Measurements from ENCODE around the gene RHOBTB1. TPM values are rescaled to one million over a fixed set of nuclear protein-coding genes. Genes with fewer than 3 reads are reported as not detected.

Gene RHOBTB1
- total RNA-seq, 1 donor from 2014 or later: 14.4 TPM

DNA sequence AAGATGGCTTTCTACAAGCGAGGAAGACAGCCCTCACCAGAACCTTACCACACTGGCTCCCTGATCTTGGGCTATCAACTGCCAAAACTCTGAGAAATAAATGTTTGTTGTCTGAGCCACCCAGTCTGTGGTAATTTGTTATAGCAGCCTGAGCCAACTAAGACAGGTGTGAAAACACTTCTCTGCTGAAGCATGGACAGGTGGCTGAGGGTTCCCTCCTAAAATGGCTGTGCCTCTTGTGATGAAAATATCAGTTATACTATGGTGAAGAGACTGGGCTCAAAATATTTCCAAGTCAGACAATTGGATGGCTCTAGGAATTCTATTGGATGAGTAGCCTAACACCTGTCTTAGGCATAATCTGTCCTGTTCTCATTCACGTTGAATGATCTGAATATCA, 87.6 kb downstream of the RHOBTB1 start:
- H3K9me3 Mint-ChIP-seq (ENCODE audit: unreplicated experiment): no peaks in the 10 kb centered on the region
- no peak overlapping the region for H3K4me3 Mint-ChIP-seq (ENCODE audit: unreplicated experiment)
- H3K27me3 Mint-ChIP-seq (ENCODE audit: unreplicated experiment): peaks cover 4% of the 10 kb centered on the region
- TF ChIP-seq, protein P1, sequence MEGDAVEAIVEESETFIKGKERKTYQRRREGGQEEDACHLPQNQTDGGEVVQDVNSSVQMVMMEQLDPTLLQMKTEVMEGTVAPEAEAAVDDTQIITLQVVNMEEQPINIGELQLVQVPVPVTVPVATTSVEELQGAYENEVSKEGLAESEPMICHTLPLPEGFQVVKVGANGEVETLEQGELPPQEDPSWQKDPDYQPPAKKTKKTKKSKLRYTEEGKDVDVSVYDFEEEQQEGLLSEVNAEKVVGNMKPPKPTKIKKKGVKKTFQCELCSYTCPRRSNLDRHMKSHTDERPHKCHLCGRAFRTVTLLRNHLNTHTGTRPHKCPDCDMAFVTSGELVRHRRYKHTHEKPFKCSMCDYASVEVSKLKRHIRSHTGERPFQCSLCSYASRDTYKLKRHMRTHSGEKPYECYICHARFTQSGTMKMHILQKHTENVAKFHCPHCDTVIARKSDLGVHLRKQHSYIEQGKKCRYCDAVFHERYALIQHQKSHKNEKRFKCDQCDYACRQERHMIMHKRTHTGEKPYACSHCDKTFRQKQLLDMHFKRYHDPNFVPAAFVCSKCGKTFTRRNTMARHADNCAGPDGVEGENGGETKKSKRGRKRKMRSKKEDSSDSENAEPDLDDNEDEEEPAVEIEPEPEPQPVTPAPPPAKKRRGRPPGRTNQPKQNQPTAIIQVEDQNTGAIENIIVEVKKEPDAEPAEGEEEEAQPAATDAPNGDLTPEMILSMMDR (IDR thresholded peaks at IDR 0.05; ENCODE audit: partially characterized antibody, unreplicated experiment): no peak
- H3K27ac Mint-ChIP-seq (ENCODE audit: unreplicated experiment): no peak overlapping the region
- peaks cover 4% of the 10 kb centered on the region for H3K4me1 Mint-ChIP-seq (ENCODE audit: low read depth, unreplicated experiment)
- DNase-seq: no peak
- H3K36me3 Mint-ChIP-seq (ENCODE audit: unreplicated experiment): no peaks in the 10 kb centered on the region

DNA sequence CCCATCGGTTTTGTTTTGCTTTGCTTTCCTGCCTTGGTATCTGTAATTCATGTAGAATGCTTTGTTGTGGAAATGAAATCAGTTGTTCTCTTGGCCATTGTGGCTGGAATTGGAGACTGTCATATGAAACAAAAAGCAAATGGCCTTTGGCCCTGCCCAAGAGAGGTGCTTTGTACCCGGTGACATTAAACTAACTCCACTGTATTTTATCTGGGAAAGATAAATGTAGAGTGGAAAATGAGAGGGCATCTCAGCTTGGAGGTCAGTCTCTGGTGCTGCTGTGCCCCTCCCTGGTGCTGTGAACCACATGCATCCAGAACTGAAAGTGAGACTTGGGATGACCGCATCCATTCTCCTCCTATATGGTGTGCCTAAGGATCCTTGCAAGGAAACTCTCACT, 90.3 kb downstream of the RHOBTB1 start:
- Mint-ChIP-seq H3K4me1 (ENCODE audit: low read depth, unreplicated experiment) (peaks cover 4% of the 10 kb centered on the region), H3K27me3 (ENCODE audit: unreplicated experiment) (peaks cover 4% of the 10 kb centered on the region), H3K36me3 (ENCODE audit: unreplicated experiment) (no peaks in the 10 kb centered on the region), H3K4me3 (ENCODE audit: unreplicated experiment) (no peak overlapping the region), H3K9me3 (ENCODE audit: unreplicated experiment) (no peaks in the 10 kb centered on the region), H3K27ac (ENCODE audit: unreplicated experiment) (no peak overlapping the region)
- TF ChIP-seq, protein P1 (IDR thresholded peaks at IDR 0.05; ENCODE audit: partially characterized antibody, unreplicated experiment): no peak
- no peak for DNase-seq

DNA sequence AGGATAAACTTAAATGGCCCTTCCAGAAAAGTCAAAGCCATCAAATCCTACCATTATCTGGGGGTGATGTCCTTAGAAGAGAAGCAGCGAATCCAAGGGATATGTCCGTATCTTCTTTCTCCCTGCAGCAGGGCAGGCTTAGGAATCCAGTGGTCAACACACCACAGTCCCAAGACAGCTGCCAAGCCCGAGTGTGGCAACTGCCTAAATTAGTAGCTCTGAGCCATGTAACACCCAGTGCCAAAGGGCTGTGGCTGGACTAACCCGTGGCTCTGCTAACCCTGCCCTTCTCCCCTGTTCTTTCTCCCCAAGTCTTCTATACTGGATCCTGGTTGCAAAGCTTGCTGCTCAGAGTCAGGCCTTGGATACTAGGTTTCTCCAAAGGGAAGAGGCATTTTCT, 90.9 kb downstream of the RHOBTB1 start:
- no peaks in the 10 kb centered on the region for H3K9me3 Mint-ChIP-seq (ENCODE audit: unreplicated experiment)
- no peak overlapping the region for H3K27ac Mint-ChIP-seq (ENCODE audit: unreplicated experiment)
- H3K4me1 Mint-ChIP-seq (ENCODE audit: low read depth, unreplicated experiment): peaks cover 4% of the 10 kb centered on the region
- peaks cover 4% of the 10 kb centered on the region for H3K27me3 Mint-ChIP-seq (ENCODE audit: unreplicated experiment)
- H3K36me3 Mint-ChIP-seq (ENCODE audit: unreplicated experiment): no peaks in the 10 kb centered on the region
- H3K4me3 Mint-ChIP-seq (ENCODE audit: unreplicated experiment): no peak overlapping the region
- DNase-seq: no peak
- TF ChIP-seq, protein P1 (IDR thresholded peaks at IDR 0.05; ENCODE audit: partially characterized antibody, unreplicated experiment): no peak

DNA sequence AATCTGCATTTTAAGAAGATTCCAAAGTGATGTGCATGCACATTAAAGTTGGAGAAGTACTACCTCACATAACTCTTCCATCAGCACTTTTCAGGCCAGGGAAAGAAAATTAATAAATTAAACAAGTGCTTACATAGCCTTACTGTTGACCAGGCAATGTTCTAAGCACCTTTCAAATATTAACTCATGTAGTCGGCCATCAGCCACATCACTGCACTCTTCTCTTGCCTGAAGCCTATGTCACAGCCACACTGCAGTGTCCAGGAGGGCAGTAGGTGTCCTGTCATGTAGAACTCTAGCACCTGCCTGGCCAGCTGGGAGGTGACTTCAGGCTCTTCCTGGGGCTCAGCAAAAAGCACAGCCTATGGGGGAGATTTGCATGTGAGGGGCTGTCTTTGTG, 94.2 kb downstream of the RHOBTB1 start:
- no peaks in the 10 kb centered on the region for H3K36me3 Mint-ChIP-seq (ENCODE audit: unreplicated experiment)
- H3K4me3 Mint-ChIP-seq (ENCODE audit: unreplicated experiment): no peak overlapping the region
- DNase-seq: no peak
- TF ChIP-seq, protein P1 (IDR thresholded peaks at IDR 0.05; ENCODE audit: partially characterized antibody, unreplicated experiment): no peak
- no peaks in the 10 kb centered on the region for H3K9me3 Mint-ChIP-seq (ENCODE audit: unreplicated experiment)
- H3K27me3 Mint-ChIP-seq (ENCODE audit: unreplicated experiment): peaks cover 3% of the 10 kb centered on the region
- H3K27ac Mint-ChIP-seq (ENCODE audit: unreplicated experiment): no peak overlapping the region
- peaks cover 4% of the 10 kb centered on the region for H3K4me1 Mint-ChIP-seq (ENCODE audit: low read depth, unreplicated experiment)

DNA sequence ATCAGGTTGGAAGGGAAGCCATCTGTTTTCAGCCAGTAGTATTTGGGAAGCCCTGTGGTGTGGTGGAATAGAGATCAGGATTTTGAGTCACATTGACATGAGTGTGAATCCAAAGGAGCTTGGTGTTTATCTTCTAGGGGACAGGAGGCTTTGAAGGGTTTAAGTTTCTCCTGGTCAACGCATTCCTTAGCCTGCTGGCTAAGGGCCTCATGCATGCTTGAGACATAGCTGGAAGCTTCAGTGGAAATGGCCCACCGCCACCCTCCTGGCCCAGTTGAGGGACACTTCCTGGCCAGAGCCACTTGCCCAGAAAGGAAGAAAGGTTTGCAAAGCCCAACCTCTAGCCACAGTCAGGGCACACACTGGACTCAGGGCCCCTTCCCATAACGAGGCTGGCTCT, 94.8 kb downstream of the RHOBTB1 start:
- Mint-ChIP-seq H3K4me1 (ENCODE audit: low read depth, unreplicated experiment) (peaks cover 4% of the 10 kb centered on the region), H3K27ac (ENCODE audit: unreplicated experiment) (no peak overlapping the region), H3K27me3 (ENCODE audit: unreplicated experiment) (peaks cover 2% of the 10 kb centered on the region), H3K4me3 (ENCODE audit: unreplicated experiment) (no peak overlapping the region), H3K9me3 (ENCODE audit: unreplicated experiment) (no peaks in the 10 kb centered on the region), H3K36me3 (ENCODE audit: unreplicated experiment) (no peaks in the 10 kb centered on the region)
- TF ChIP-seq, protein P1 (IDR thresholded peaks at IDR 0.05; ENCODE audit: partially characterized antibody, unreplicated experiment): no peak
- no peak for DNase-seq
